Measurements from ENCODE around the gene ATP8B3.

DNA sequence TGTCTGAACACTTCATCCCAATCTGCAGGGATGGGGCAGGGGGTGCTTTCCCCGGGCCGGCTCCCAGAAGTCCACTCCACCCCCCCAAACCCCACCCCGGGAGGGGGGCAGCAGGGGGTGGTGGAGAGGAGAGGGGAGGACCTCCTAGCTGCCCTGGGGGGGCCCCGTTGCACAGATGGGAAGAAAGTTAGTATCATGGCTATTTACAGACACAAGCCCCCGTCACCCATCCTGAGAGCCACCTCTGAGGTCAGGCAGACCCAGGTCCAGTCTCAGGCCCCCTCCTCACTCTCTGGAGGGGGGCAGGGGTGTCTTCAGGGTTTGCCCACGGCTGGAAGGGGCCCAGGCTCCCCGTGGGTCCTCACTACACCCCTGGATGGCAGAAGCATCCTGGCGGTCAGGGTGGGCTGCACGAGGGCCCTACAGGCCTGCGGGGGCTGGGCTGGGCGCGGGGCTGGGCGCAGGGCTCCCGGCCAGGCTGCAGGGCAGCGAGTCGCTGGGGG is 42.0 kb upstream of the ATP8B3 start:
- TF ChIP-seq POLR2AphosphoS5 (IDR thresholded peaks at IDR 0.05): no peak
- no peak for TF ChIP-seq CTCF (IDR thresholded peaks at IDR 0.05)
